Measurements from ENCODE around the gene LRRC51. TPM values are rescaled to one million over a fixed set of nuclear protein-coding genes. Genes with fewer than 3 reads are reported as not detected.
A peak's percentile ranks its signal among the peaks of the same experiment; 100 is the strongest.

The LRRC51 gene
- total RNA-seq, 2 donors from 2014 or later = 3.9 to 5.0 TPM

DNA sequence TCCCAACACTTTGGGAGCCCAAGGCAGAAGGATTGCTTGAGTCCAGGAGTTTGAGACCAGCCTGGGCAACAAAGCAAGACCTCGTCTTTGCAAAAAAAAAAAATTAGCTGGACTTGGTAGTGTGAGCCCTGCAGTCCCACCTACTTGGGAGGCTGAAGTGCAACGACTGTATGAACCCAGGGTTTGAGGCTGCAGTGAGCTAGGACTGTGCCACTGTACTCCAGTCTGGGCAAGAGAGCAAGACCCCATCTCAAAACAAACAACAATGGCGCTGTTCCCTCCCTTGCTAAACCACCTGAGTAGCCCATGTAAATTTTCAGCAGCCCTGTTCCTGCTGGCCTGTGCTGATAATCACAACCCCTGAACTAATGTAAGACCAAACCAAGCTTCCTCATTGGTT is 19.4 kb downstream of the LRRC51 start:
- intact Hi-C loops (cut with DNase I) = no loop called here
- DNase-seq (no peak), ATAC-seq (no peak)

DNA sequence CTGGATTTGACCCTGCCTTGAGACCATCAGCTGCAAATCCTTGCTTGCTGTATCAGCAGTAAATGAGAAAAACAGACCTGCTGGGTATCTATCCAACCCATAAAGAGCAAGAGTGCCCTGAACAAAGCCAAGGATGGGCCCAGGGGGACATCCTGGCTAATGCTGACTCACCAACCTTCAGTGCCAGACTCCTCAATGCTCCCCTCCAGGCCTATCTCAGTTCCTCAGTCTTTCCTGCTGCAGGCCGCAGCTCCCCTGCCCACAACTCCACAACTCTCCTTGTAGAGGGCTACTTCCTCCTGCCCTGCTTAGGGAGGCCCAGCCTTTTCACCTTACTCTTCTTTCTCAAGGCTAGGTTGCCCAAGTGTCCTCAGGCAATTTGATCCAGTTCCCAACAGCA is 19.8 kb downstream of the LRRC51 start:
- no peak for ATAC-seq
- intact Hi-C loops (cut with DNase I) = no loop called here
- DNase-seq = no peak

DNA sequence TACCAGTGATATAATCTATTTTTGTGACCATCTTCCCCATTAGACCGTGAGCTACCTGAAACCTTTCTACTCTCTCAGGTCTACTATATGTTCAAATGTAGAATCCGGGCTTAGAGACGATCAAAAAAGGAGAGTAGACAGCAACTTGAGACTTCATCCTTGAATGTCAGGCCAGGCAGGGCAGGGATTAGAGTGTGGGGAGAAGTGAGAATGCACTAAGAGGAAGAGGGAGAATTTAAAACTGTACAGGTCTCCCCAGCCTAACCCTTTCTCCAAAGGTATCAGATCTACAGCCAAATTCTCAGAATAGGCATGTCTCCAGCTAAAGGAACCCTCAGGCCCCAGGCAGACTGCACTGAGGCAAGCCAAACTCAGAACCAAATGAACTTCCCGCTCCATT is 21.5 kb downstream of the LRRC51 start:
- ATAC-seq (no peak), DNase-seq (no peak)
- intact Hi-C loops (cut with DNase I) = loop anchor here in 1 of 2 donors (2.0 kb wide), 1 partner anchor 61 kb away; no protein-coding TSS in a partner anchor

DNA sequence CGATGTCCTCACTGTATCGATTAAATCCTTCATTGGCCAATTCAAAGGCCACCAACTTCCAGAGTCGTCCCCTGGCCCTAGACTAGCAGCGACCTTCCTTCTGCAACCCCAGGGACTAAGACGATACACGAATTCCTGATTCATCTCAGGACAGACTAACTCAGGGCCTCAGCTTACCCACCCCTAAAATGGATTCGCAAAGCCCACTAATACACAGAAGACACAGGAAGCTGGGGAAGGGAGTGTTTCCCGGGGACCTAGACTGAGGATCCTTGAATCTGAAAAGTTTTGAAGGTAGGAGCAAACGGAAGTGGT is 21.9 kb downstream of the LRRC51 start:
- intact Hi-C loops (cut with DNase I) = loop anchor here in 1 of 2 donors (2.0 kb wide), 1 partner anchor 62 kb away; no protein-coding TSS in a partner anchor
- ATAC-seq (peak in 1 of 2 donors; percentile 0), DNase-seq (no peak)

DNA sequence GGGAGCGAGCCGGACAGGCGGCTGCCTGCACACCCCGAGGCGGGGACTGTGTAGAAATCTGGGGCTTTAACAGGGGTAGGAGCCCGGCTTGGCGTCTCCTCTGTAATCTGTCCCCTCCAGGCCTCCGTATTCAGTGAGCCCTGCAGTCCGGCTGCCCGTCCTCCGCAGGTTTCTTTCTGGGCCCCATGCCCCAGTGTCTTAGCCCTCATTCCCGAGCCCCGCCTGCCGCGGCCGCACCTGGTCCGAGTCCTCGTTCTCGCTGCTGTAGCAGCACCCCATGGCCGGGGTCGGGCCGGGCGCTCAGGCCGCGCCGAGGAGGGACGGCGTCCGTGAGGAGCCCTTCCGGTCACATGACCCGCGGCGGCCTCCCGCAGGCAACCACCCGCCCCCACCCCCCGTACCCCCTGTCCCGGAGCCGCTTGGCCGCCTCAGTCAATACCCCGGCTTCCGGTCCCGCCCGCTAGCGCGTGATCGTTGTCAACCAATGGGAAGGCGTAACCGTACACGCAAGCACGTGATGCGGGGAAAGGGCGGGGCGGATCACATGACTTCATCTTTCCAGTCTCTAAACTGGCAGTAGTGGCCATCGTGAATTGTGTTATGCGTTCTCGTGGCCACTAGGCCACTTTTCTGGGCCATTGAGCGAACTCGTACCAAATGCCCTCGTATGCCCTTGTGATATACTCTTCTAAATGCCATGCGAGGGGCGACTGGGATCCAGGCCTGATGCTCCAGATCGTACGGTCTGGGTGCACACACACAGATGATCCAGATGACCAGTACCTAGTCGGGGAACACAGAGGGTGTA is 22.5 kb downstream of the LRRC51 start, which contains the start of gene LAMTOR1:
Gene LAMTOR1 (minus strand): TSS at position 352 of the 808 bp plus-strand sequence. CDS start 73 bp downstream, at position 279.
- intact Hi-C loops (cut with DNase I) = loop anchor here in 1 of 2 donors (2.0 kb wide), 1 partner anchor 62 kb away; no protein-coding TSS in a partner anchor
- DNase-seq (peak; percentile 100), ATAC-seq (peak; percentile 99 to 100)

DNA sequence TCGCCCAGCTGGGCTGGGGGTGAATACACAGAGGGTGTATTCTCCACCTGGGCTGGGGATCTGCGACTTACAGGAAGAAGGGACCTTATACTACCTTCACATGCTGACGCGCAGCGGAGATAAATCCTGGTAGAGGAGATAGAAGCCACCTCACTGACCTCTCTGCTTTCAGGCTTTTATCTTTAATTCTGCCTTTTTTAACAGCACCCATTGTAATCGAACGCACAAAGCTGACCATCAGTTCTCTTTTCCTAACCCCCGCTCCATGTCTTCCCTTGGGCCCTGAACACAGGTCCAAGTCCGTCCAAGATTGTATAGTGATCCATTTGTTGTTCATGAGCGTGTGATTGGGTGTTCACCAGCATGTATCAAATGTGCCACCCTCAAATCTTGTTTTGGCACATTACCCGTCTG is 23.1 kb downstream of the LRRC51 start:
- intact Hi-C loops (cut with DNase I) = loop anchor here in 1 of 2 donors (2.0 kb wide), 1 partner anchor 63 kb away; no protein-coding TSS in a partner anchor
- ATAC-seq = no peak
- DNase-seq = no peak

DNA sequence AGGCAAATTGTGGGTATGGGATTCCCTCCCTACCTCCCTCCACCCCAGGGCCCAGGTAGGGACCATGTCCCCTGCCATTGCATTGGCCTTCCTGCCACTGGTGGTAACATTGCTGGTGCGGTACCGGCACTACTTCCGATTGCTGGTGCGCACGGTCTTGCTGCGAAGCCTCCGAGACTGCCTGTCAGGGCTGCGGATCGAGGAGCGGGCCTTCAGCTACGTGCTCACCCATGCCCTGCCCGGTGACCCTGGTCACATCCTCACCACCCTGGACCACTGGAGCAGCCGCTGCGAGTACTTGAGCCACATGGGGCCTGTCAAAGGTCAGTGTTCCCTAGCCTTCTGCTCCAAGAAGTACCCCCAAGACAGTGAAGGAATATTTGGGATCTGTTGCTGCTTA is 25.2 kb downstream of the LRRC51 start, which contains the start of gene TOMT:
Gene TOMT (plus strand): TSS at position 37 of the 400 bp plus-strand sequence. CDS start 28 bp downstream, at position 65.
- no peak for ATAC-seq
- intact Hi-C loops (cut with DNase I) = no loop called here
- DNase-seq = no peak

DNA sequence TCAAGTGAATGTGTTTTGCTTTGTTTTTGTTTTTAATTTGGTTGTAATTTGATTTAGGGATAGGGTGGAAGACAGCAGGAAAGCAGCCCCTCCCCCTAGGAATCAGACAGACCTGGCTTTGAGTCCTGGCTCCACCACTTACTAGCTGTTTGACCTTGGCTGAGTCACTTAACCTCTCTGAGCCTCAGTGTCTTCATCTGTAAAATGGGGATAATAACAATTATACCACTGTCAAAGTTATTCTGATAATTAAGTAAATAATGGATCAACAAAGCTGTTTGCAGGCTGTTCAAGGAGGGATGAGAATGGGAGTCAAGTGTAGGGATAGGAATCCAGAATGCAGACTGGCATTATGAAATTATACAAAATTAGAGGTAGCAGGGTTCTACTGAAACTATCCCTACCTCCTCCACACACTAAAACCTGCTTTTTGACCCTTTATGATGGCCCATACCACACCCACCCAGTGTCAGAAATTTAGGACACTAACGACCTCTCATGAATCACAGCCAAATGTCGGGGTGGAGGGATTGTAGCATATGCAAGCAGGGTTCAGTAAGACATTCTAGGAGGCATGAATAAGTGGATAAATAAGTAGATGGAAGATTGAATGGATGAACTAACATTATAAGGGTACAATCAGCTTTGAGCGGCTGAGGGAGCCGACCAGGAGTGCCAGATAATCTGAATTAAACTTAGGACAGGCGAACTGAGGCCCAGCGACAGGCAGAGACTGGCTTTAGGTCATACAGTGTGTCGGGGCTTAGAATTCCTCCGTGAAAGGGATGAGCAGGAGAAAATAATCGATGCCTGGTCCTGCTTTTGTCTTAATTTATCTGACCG is 30.9 kb downstream of the LRRC51 start:
- no peak for ATAC-seq
- no peak for DNase-seq
- intact Hi-C loops (cut with DNase I) = no loop called here

DNA sequence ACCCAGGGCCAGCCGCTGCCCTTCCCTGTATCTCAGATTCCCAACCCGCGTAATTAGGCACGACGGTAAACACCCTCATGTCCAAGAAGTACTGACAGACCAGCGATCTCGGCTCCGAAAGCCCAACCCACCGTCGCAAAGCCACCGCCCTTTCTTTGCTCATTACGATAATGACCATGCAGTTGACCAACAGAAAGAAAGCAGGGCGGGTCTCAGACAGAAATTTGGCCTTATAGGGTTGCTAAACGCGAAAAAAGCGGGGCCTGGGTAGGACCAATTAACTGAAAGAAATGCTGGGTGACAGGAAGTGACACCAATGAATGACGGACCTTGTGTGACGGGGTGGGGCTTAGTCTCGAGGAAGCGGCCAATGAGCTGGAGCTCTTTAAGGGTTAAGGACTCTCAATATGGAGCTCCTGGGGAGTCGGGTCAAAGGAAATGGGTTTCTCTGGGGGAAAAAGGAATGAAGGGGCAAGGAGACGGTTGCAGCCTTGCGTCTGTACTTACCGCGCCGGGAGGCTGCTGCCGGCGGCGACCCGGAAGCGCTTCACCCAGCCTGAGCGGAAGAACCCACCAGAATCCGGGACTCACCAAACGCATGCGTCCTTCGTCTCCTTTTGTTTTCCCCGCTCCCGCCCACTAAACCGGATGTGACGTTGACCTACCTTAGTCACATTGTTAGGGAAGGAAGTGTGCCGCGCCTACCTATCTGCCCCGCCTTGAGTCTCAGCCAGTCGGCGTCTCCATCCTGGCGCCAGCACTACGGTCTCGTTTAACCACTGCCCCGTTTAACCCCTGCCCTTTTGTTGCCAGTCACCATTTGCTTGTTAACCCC is 31.7 kb downstream of the LRRC51 start, which contains the start of gene ANAPC15:
Gene ANAPC15 (minus strand): TSS at position 553 of the 835 bp plus-strand sequence. CDS start 1,419 bp downstream, outside the sequence.
- intact Hi-C loops (cut with DNase I) = no loop called here
- peak; percentile 94 to 96 for ATAC-seq
- peak; percentile 99 for DNase-seq

DNA sequence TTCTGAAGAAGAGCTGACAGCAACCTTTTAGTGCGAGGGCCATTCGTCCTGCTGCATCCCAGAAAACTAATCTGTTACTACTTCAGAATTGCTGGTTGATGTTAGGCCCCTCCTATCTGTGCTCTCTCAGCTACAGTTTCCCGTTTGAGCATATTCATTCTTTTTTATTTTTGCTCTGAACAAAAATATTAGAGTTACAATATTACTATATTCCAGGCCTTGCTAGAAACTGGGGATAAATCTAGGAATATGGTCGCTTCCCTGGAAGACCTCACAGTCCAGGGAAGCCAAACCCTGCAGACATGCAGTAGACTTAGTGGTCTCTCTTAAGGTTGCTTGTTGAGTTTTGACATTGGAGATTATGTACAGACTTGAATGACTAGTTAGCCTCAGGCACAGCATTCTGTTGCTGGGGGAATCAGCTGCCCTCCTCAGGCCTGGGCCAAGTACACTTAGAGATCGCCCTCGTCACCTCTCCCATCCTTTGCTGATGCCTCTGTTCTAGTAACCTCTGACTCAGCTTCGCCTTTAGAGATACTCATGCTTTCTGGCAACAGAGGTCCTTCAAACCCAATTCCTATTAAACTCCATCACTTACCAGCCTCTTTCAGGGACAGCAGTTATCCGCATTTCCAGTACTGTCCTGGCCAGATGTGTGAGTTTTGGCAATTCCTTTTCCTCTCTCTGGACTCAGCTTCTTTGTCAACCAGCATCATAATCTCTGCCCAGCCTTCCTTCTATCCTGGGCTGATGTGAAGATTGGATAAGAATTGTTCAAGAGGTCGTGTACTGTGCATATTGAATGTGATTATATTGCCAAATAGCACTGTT is 32.5 kb downstream of the LRRC51 start:
- intact Hi-C loops (cut with DNase I) = no loop called here
- DNase-seq (no peak), ATAC-seq (no peak)

DNA sequence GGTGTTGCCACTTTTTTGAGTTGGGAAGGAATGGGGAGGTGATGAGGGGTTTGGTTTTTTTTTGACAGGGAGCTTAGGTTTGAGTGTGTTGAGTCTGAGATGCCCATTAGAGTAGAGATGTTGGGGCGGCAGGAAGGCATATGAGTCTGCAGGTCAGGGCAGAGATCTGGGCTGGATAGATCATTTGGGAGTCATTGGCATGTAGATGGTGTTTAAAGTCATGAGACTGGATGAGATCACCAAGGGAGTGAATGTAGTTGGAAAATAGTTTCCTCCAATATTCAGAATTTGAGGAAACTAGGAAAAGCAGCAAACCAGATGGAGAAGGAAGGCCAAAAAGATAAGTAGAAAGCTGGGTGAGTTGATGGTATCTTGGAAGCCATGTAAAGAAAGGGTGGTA is 33.9 kb downstream of the LRRC51 start:
- intact Hi-C loops (cut with DNase I) = no loop called here
- DNase-seq (no peak), ATAC-seq (no peak)

DNA sequence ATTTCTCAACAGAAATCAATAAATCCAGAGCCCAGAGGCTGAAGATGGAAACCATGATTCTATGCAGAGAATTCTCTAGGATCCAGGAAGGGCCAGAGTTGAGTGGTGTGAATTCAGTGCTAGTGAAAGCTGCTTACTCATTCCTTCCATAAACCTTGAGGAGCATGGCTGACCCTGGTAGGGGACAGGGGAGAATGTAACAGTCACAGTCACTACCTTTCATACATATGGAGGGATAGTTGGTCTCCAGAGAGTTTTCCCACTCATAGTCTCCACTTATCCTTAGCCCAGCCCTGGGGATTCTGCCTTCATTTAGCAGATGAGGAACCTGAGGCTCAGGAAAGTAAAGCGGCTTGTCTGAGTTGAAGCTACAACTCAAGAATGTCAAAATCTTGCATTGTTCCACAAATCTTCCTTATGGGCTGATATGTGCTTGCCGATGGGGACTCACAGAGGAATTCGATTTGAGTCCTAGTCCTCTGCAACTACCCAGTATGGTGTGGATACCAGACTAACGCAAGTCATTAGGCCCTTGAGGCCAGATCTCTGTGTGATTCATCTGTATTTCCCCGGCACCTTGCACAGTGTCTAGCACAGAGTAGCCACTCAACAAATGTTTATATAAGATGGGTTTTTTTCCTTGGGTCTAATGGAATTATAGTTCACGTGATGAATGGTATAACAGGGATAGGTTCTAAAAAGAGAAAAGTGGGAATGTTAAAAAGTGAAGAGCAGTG is 35.5 kb downstream of the LRRC51 start:
- DNase-seq = no peak
- ATAC-seq = no peak
- intact Hi-C loops (cut with DNase I) = no loop called here

DNA sequence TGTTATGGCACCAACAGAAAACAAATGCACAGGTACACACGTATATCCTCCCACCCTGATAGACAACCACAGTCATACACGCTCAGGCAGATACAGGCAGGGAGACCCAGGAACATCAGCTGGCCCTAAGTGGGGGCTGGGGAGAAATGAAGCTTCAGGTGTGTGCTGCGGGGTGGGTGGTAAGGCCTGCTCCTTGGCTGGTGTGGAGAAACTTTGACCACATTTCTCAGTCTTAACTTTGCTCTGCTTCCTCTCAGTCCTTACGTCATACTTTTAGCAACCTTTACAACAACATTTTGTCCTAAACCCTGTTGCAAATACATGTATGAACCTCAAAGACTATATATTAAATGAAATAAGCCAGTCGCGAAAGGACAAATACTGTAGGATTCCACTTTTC is 38.5 kb downstream of the LRRC51 start:
- DNase-seq (no peak), ATAC-seq (no peak)
- intact Hi-C loops (cut with DNase I) = no loop called here

DNA sequence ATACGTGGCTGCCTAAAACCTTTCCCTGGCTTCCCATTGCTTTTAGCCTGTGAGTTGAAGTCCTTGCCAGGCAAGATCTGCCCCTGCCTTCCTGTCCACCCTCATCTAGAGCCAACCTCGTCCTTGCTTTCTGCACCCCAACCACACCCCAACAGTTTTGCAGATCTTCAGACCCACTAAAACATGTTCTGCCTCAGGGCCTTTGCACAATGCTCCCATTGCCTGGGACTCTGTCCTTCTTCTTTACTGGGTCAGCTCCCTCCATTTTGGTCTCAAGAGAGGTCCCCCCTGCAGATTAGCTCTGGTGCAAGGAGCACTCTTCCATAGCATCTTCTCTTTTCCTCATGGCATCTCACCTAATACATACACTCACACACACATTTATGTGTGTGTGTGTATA is 40.3 kb downstream of the LRRC51 start:
- DNase-seq (no peak), ATAC-seq (no peak)
- intact Hi-C loops (cut with DNase I) = no loop called here

DNA sequence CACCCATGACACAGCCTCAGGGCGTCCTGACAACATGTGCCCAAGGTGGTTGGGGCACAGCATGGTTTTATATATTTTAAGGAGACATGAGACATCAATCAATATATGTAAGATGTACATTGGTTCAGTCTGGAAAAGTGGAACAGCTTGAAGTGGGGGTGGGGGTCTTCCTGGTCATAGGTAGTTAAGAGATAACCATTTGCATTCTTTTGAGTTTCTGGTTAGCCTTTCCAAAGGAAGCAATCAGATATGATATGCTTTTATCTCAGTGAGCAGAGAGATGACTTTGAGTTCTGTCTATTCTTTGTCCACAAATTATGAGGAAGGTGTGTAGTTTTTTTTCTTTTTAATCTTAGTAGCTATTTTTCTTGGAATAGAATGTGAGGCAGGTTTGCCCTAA is 42.0 kb downstream of the LRRC51 start:
- intact Hi-C loops (cut with DNase I) = no loop called here
- DNase-seq (no peak), ATAC-seq (no peak)

DNA sequence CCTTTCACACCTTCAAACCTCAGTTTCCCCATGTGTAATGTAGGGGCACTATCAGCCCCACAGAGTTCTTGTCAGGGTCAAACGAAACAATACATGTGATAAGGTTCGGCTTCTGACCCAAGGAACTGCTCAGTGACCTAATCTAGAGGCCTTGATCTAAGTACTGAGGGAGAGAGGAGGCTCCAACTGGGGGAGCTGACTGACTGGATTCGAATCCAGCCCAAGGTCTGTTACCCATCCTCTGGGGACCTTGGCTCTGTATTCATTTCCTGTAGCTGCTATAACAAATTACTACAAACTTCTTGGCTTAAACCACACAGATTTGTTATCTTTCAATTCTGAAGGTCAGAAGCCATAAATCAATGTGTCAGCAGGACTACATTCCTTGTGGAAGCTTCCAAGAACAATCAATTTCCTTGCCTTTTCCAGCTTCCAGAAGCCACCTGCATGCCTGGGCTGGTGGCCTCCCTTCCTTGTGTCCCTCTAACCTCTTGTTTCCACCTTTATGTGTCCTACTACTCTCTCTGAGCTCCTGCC is 42.5 kb downstream of the LRRC51 start:
- intact Hi-C loops (cut with DNase I) = no loop called here
- ATAC-seq (no peak), DNase-seq (no peak)

DNA sequence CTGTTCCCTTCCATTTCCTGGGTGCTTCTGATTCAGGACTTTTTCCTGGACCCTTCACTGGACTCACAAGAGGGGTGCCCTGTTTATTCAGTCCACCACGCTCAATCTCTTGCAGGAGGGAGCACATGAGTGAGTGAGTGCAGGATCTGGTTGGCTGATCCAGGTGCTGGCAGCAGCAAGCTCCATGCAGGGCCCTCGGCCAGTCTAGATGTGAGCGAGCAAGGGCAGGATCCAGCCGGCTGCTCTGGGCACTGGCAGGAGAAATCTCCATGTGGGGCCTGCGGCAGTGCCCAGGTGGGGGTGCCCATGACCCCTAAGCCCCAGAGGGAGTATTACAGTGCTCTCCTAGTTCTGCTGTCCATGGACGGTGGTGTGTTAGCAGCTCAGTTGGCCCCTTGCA is 43.4 kb downstream of the LRRC51 start:
- no peak for ATAC-seq
- DNase-seq = no peak
- intact Hi-C loops (cut with DNase I) = no loop called here

Data from left cardiac atrium (tissue), 4 donors.